Peyer's patch (tissue), 4 donors: ENCODE measurements around the gene NR1I2.

Experiments used
- CTCF ChIP-seq, 6 experiments: fragments of 450-650 bp in 4 of 6; fragments of 200-600 bp in 2 of 6; sonication (generic) in 1 of 6; IDR thresholded peaks; one replicate each; pipeline ENCODE4 v1.5.1; 2017 to 2019; ENCODE audit warnings: antibody characterized with exemption in 6 of 6, mild to moderate bottlenecking in 3 of 6, moderate library complexity in 1 of 6
- POLR2A ChIP-seq, 2 donors: fragments of 450-650 bp; IDR thresholded peaks; one replicate each; pipeline ENCODE4 v1.5.1; 2017; ENCODE audit warnings: antibody characterized with exemption in 2 of 2, mild to moderate bottlenecking in 2 of 2, moderate library complexity in 2 of 2

GRCh38 chr3:119774444-119774843 is 7.5 kb upstream of the NR1I2 start:
- TF ChIP-seq CTCF (IDR thresholded peaks at IDR 0.05) (no peak), POLR2A (IDR thresholded peaks at IDR 0.05) (no peak)
